Lower leg skin (tissue), 3 donors: ENCODE data around the gene NUDT13.

Experiments
- CTCF ChIP-seq, 3 donors: fragments of 450-650 bp; IDR thresholded peaks; one replicate each; pipeline ENCODE4 v1.5.1; 2016; ENCODE audit warnings: antibody characterized with exemption in 3 of 3, mild to moderate bottlenecking in 3 of 3, moderate library complexity in 2 of 3
- POLR2A ChIP-seq, 2 donors: fragments of 450-650 bp; IDR thresholded peaks; one replicate each; pipeline ENCODE4 v1.6.1; 2016 to 2017; ENCODE audit warnings: antibody characterized with exemption in 2 of 2, mild to moderate bottlenecking in 1 of 2, moderate library complexity in 1 of 2

- no peak for TF ChIP-seq POLR2A (IDR thresholded peaks at IDR 0.05)
- no peak for TF ChIP-seq CTCF (IDR thresholded peaks at IDR 0.05)
These were observed at the start of gene NUDT13 for GRCh38 chr10:73110345-73110849.
